H9 (cell line): ENCODE measurements around the gene MTA2. TPM values are rescaled to one million over a fixed set of nuclear protein-coding genes. Genes with fewer than 3 reads are reported as not detected.
A peak's percentile ranks its signal among the peaks of the same experiment; 100 is the strongest.

Source experiments
- DNase-seq: peaks from one replicate; pipeline ENCODE4 v3.0.0-alpha.2; 2017
- H2AFZ ChIP-seq: one replicate; pipeline ENCODE4 v1.6.1; 2013; ENCODE audit warnings: mild to moderate bottlenecking, low read length, control low read depth, moderate library complexity
- H2AK5ac ChIP-seq: 2 replicates; pipeline ENCODE4 v1.6.1; 2013; ENCODE audit warnings: low read length, control low read depth, mixed read lengths; ENCODE audit not compliant: insufficient read length
- H2BK120ac ChIP-seq: one replicate; pipeline ENCODE4 v1.6.1; 2013; ENCODE audit warnings: low read depth, mild to moderate bottlenecking, low read length, control low read depth, inconsistent platforms; ENCODE audit not compliant: poor library complexity, severe bottlenecking
- H2BK12ac ChIP-seq: 2 replicates; pipeline ENCODE4 v1.6.1; 2013; ENCODE audit warnings: low read length, control low read depth, mixed read lengths, low read depth; ENCODE audit not compliant: insufficient read length
- H2BK15ac ChIP-seq: 2 replicates; pipeline ENCODE4 v1.6.1; 2013; ENCODE audit warnings: low read depth, low read length, control low read depth
- H2BK20ac ChIP-seq: one replicate; pipeline ENCODE4 v1.6.1; 2013; ENCODE audit warnings: low read depth, mild to moderate bottlenecking, low read length, control low read depth, inconsistent platforms; ENCODE audit not compliant: poor library complexity, severe bottlenecking
- H2BK5ac ChIP-seq: 2 replicates; pipeline ENCODE4 v1.6.1; 2013; ENCODE audit warnings: low read length, control low read depth, mixed read lengths; ENCODE audit not compliant: insufficient read length
- H3K14ac ChIP-seq: 2 replicates; pipeline ENCODE4 v1.6.1; 2013; ENCODE audit warnings: low read length, control low read depth; ENCODE audit not compliant: insufficient read depth
- H3K18ac ChIP-seq: 2 replicates; pipeline ENCODE4 v1.6.1; 2013; ENCODE audit warnings: low read depth, mild to moderate bottlenecking, mixed read lengths, low read length, control low read depth; ENCODE audit not compliant: insufficient read length
- H3K23ac ChIP-seq: 2 replicates; pipeline ENCODE4 v1.6.1; 2013; ENCODE audit warnings: low read length, control low read depth, mixed read lengths, low read depth; ENCODE audit not compliant: insufficient read length
- H3K23me2 ChIP-seq: 2 replicates; pipeline ENCODE4 v1.6.1; 2013; ENCODE audit warnings: low read depth, mild to moderate bottlenecking, mixed read lengths, low read length, control low read depth; ENCODE audit not compliant: insufficient read length, poor library complexity, severe bottlenecking
- H3K27ac ChIP-seq: 2 replicates; pipeline ENCODE4 v1.5.1; 2013; ENCODE audit warnings: low read length, control low read depth, mixed read lengths, low read depth; ENCODE audit not compliant: insufficient read length
- H3K27me3 ChIP-seq: 2 replicates; pipeline ENCODE4 v1.6.1; 2013; ENCODE audit warnings: low read length, control low read depth, inconsistent platforms; ENCODE audit not compliant: insufficient read depth
- H3K4ac ChIP-seq: 2 replicates; pipeline ENCODE4 v1.6.1; 2013; ENCODE audit warnings: low read depth, mild to moderate bottlenecking, control low read depth, inconsistent platforms, low read length, moderate library complexity
- H3K4me1 ChIP-seq: 2 replicates; pipeline ENCODE4 v1.6.1; 2013; ENCODE audit warnings: low read length, control low read depth, inconsistent platforms; ENCODE audit not compliant: insufficient read depth
- H3K4me2 ChIP-seq: 2 replicates; pipeline ENCODE4 v1.6.1; 2013; ENCODE audit warnings: low read length, control low read depth, mixed read lengths; ENCODE audit not compliant: insufficient read length, insufficient read depth
- H3K56ac ChIP-seq: 2 replicates; pipeline ENCODE4 v1.6.1; 2013; ENCODE audit warnings: low read depth, mild to moderate bottlenecking, mixed read lengths, low read length, control low read depth; ENCODE audit not compliant: insufficient read length
- H3K79me1 ChIP-seq: 2 replicates; pipeline ENCODE4 v1.6.1; 2013; ENCODE audit warnings: low read depth, mild to moderate bottlenecking, moderate library complexity, low read length, control low read depth, inconsistent platforms; ENCODE audit not compliant: insufficient read depth, poor library complexity, severe bottlenecking
- H3K79me2 ChIP-seq: 2 replicates; pipeline ENCODE4 v1.6.1; 2013; ENCODE audit warnings: low read length, control low read depth, inconsistent platforms; ENCODE audit not compliant: insufficient read depth
- H3K9ac ChIP-seq: 2 replicates; pipeline ENCODE4 v1.6.1; 2013; ENCODE audit warnings: low read length, control low read depth, mixed read lengths; ENCODE audit not compliant: insufficient read length; ENCODE audit errors: extremely low read depth
- H3K9me3 ChIP-seq: one replicate; pipeline ENCODE4 v1.6.1; 2013; ENCODE audit warnings: low read depth, low read length, inconsistent platforms; ENCODE audit not compliant: control insufficient read depth
- H3T11ph ChIP-seq: one replicate; pipeline ENCODE4 v1.6.1; 2013; ENCODE audit warnings: mild to moderate bottlenecking, low read length, control low read depth, inconsistent platforms
- H4K20me1 ChIP-seq: one replicate; pipeline ENCODE4 v1.6.1; 2013; ENCODE audit not compliant: control insufficient read depth, insufficient read length, insufficient read depth
- H4K5ac ChIP-seq: 2 replicates; pipeline ENCODE4 v1.6.1; 2013; ENCODE audit warnings: low read depth, mild to moderate bottlenecking, mixed read lengths, low read length, control low read depth; ENCODE audit not compliant: insufficient read length
- H4K8ac ChIP-seq: replicated peaks from 2 replicates; pipeline ENCODE4 v1.6.1; 2013; ENCODE audit warnings: low read length, control low read depth, mixed read lengths, low read depth; ENCODE audit not compliant: insufficient read length
- H4K91ac ChIP-seq: 2 replicates; pipeline ENCODE4 v1.6.1; 2013; ENCODE audit warnings: low read depth, mild to moderate bottlenecking, moderate library complexity, mixed read lengths, low read length, control low read depth; ENCODE audit not compliant: insufficient read length
- H3K27ac Mint-ChIP-seq, 3 experiments: 2 replicates in 2 of 3; 3 replicates in 1 of 3; pipeline ENCODE4 v1.8.0; 2020 to 2021; ENCODE audit warnings: mixed read lengths in 3 of 3, mild to moderate bottlenecking in 1 of 3, moderate library complexity in 1 of 3
- H3K27me3 Mint-ChIP-seq: 2 replicates; pipeline ENCODE4 v1.8.0; 2021; ENCODE audit warnings: low read depth, mild to moderate bottlenecking, moderate library complexity, mixed read lengths
- H3K36me3 Mint-ChIP-seq, 3 experiments: 2 replicates in 2 of 3; 3 replicates in 1 of 3; pipeline ENCODE4 v1.8.0; 2020 to 2021; ENCODE audit warnings: low read depth in 3 of 3, mixed read lengths in 3 of 3; ENCODE audit not compliant: insufficient read depth in 1 of 3
- H3K4me1 Mint-ChIP-seq, 2 experiments: 2 replicates each; pipeline ENCODE4 v1.8.0; 2020; ENCODE audit warnings: mixed read lengths in 2 of 2
- H3K4me3 Mint-ChIP-seq, 2 experiments: 2 replicates in 1 of 2; 3 replicates in 1 of 2; pipeline ENCODE4 v1.8.0; 2020 to 2021; ENCODE audit warnings: mild to moderate bottlenecking in 2 of 2, mixed read lengths in 2 of 2, moderate library complexity in 1 of 2
- H3K9me3 Mint-ChIP-seq, 2 experiments: 2 replicates in 1 of 2; 3 replicates in 1 of 2; pipeline ENCODE4 v1.8.0; 2020; ENCODE audit warnings: mild to moderate bottlenecking in 2 of 2, mixed read lengths in 2 of 2, moderate library complexity in 1 of 2
- CTCF ChIP-seq: fragments of 200-600 bp; sonication (generic); conservative IDR thresholded peaks from 3 replicates; pipeline ENCODE4 v1.8.0; 2021; ENCODE audit warnings: antibody characterized with exemption, mild to moderate bottlenecking
- WGBS: extraction: QIAGEN DNeasy Blood & Tissue Kit; methylation state at CpG from one replicate; pipeline ENCODE4 v1.1.7; 2013; ENCODE audit warnings: missing lambda C conversion rate, low lambda C conversion rate, mixed read lengths; ENCODE audit not compliant: insufficient read length; ENCODE audit errors: extremely low coverage; 5-methylcytosine and 5-hydroxymethylcytosine counted together
- total RNA-seq: library from RNA; stranded (reverse); gene quantifications from 2 replicates; pipeline ENCODE4 v1.2.1, GENCODE V29; 2021

Gene MTA2
- total RNA-seq, 1 experiment from 2014 or later: 143 TPM

- H3K27me3 ChIP-seq: no peaks in the 10 kb centered on the region
- no peak overlapping the region; the same call in 1 of the 2 replicates for H3K14ac ChIP-seq
- H2BK120ac ChIP-seq: no peak overlapping the region
- H3T11ph ChIP-seq: no peak overlapping the region
- H4K20me1 ChIP-seq: no peaks in the 10 kb centered on the region
- no peak overlapping the region for H2AK5ac ChIP-seq
- H3K27ac Mint-ChIP-seq: peak overlapping the region in 1 of 3 experiments; percentile 12; a peak in 1 of 7 replicates
- no peak overlapping the region for H4K5ac ChIP-seq
- no peak overlapping the region for H3K27ac ChIP-seq
- no peak overlapping the region for H3K9ac ChIP-seq
- no CpG with 5 or more reads among the region's 28 CpGs for WGBS
- H3K23ac ChIP-seq: no peak overlapping the region
- H3K4me1 ChIP-seq: no peaks in the 10 kb centered on the region
- no peak overlapping the region for H4K8ac ChIP-seq
- no peak overlapping the region for H2BK5ac ChIP-seq
- no peak overlapping the region for H2AFZ ChIP-seq
- no peak for TF ChIP-seq CTCF
- peaks cover 27 to 47% of the 10 kb centered on the region in 2 experiments for H3K4me1 Mint-ChIP-seq
- H3K4me2 ChIP-seq: peak overlapping the region; percentile 90
- no peaks in the 10 kb centered on the region for H3K79me1 ChIP-seq
- H3K56ac ChIP-seq: no peak overlapping the region
- H3K27me3 Mint-ChIP-seq: peaks cover 4% of the 10 kb centered on the region
- no peak overlapping the region for H3K4ac ChIP-seq
- peaks cover 0 to 14% (median 0%) of the 10 kb centered on the region in 3 experiments; a peak in 4 of 7 replicates for H3K36me3 Mint-ChIP-seq
- no peak overlapping the region for H2BK15ac ChIP-seq
- H4K91ac ChIP-seq: no peak overlapping the region
- peaks cover 13% of the 10 kb centered on the region for H3K23me2 ChIP-seq
- H3K9me3 ChIP-seq: no peaks in the 10 kb centered on the region
- H3K18ac ChIP-seq: no peak overlapping the region
- H3K9me3 Mint-ChIP-seq: no peaks in the 10 kb centered on the region
- peak overlapping the region; percentile 85 to 86 for H3K4me3 Mint-ChIP-seq
- DNase-seq: no peak
- no peak overlapping the region for H2BK20ac ChIP-seq
- H2BK12ac ChIP-seq: no peak overlapping the region
- H3K79me2 ChIP-seq: no peaks in the 10 kb centered on the region
Observed at GRCh38 chr11:62610814-62611704, 9.4 kb upstream of the MTA2 start.
